ENCODE measurements around the gene UBE2Z. TPM values are rescaled to one million over a fixed set of nuclear protein-coding genes. Genes with fewer than 3 reads are reported as not detected.
"Not testable (repeated sequence)": the region's sequence is repeated elsewhere in the genome, so short reads cannot be mapped to it uniquely, and the experiment has no call there.

Gene UBE2Z
- 10 to 100 TPM; 61.8 to 62.4 TPM for total RNA-seq

- ChIA-PET CTCF (interaction anchor here (0.9 to 2.9 kb wide), 6 partner anchors 10 to 125 kb away, joined by 4 to 15 read pairs (median 7); partner anchors contain the start of gene ATP5MC1), POLR2A (interaction anchor here (0.6 to 2.9 kb wide), 11 partner anchors 9 to 454 kb away, joined by 3 to 46 read pairs (median 5); partner anchors contain the start of genes ATP5MC1 and SNF8)
- Mint-ChIP-seq H3K27me3 (ENCODE audit: low read depth) (no peaks in the 10 kb centered on the region), H3K9me3 (ENCODE audit: insufficient read depth) (no peaks in the 10 kb centered on the region), H3K4me1 (ENCODE audit: low read depth) (peaks cover 49% of the 10 kb centered on the region), H3K27ac (peak within 1 kb of the TSS; percentile 97), H3K4me3 (peak within 1 kb of the TSS; percentile 99), H3K36me3 (ENCODE audit: low read depth) (peaks cover 38% of the 10 kb centered on the region)
- DNase-seq (peak; percentile 91), ATAC-seq (peak; percentile 90)
Measured at GRCh38 chr17:48908047-48908843, at the start of gene UBE2Z. UBE2Z (plus strand) TSS chr17:48908407; CDS start chr17:48908504, 97 bp downstream.

- no peaks in the 10 kb centered on the region for H3K27me3 Mint-ChIP-seq (ENCODE audit: low read depth)
- H3K27ac Mint-ChIP-seq = no peak overlapping the region
- H3K4me3 Mint-ChIP-seq = no peak overlapping the region
- ChIA-PET CTCF (interaction anchor here (0.6 to 33.4 kb wide), 6 partner anchors 8 to 49 kb away, joined by 3 to 756 read pairs (median 6); partner anchors contain the start of gene TTLL6), POLR2A (no interaction called here)
- H3K4me1 Mint-ChIP-seq (ENCODE audit: low read depth) = peaks cover 9% of the 10 kb centered on the region
- no peaks in the 10 kb centered on the region for H3K9me3 Mint-ChIP-seq (ENCODE audit: insufficient read depth)
- no peak for DNase-seq
- peaks cover 63% of the 10 kb centered on the region for H3K36me3 Mint-ChIP-seq (ENCODE audit: low read depth)
- no peak for ATAC-seq
Measured at GRCh38 chr17:48860034-48860433, 48.2 kb upstream of the UBE2Z start.

- Mint-ChIP-seq H3K36me3 (ENCODE audit: low read depth) (peaks cover 61% of the 10 kb centered on the region), H3K4me3 (no peak overlapping the region), H3K27ac (no peak overlapping the region), H3K4me1 (ENCODE audit: low read depth) (peaks cover 9% of the 10 kb centered on the region), H3K9me3 (ENCODE audit: insufficient read depth) (no peaks in the 10 kb centered on the region), H3K27me3 (ENCODE audit: low read depth) (no peaks in the 10 kb centered on the region)
- DNase-seq (no peak), ATAC-seq (no peak)
- POLR2A ChIA-PET = no interaction called here
- CTCF ChIA-PET = interaction anchor here (0.6 to 33.4 kb wide), 6 partner anchors 9 to 50 kb away, joined by 3 to 756 read pairs (median 4); partner anchors contain the start of gene TTLL6
Measured at GRCh38 chr17:48860456-48860855, 47.8 kb upstream of the UBE2Z start.

GRCh38 chr17:48868916-48869500 lies 39.2 kb upstream of the UBE2Z start:
- Mint-ChIP-seq H3K27me3 (ENCODE audit: low read depth) (no peaks in the 10 kb centered on the region), H3K36me3 (ENCODE audit: low read depth) (peaks cover 18% of the 10 kb centered on the region), H3K9me3 (ENCODE audit: insufficient read depth) (no peaks in the 10 kb centered on the region), H3K4me1 (ENCODE audit: low read depth) (peaks cover 4% of the 10 kb centered on the region), H3K4me3 (no peak overlapping the region), H3K27ac (no peak overlapping the region)
- ChIA-PET POLR2A (interaction anchor here (0.6 kb wide), 1 partner anchor 28 kb away, joined by 3 read pairs; no protein-coding TSS in a partner anchor), CTCF (interaction anchor here (1.4 to 33.4 kb wide), 3 partner anchors 8 to 58 kb away, joined by 3 to 756 read pairs (median 12); partner anchors contain the start of gene TTLL6)
- DNase-seq = no peak
- no peak for ATAC-seq

DNA sequence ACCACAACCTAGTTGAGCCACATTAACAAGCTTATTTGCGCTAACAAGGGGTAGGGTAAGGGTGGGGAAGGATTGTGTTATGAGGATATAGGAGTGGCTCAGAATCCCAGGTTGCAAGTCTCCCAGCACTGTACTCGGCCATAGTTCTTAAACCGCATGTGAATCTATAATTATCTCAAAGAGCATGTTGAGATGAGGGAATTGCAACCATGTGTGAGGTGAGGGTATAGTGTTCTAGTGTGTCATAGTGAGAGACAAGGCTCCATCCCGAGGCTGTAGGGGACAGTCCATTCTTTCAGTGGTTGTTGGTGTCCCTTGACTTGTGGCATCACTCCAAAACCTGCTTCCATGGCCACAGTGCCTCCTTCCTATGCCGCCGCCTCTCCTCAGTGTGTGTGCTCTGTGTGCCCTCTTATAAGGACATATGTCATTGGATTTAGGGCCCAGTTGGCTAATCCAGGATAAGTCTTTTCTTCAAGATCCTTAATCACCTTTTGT lies 38.3 kb upstream of the UBE2Z start:
- H3K4me3 Mint-ChIP-seq = no peak overlapping the region
- peaks cover 1% of the 10 kb centered on the region for H3K27me3 Mint-ChIP-seq (ENCODE audit: low read depth)
- no peaks in the 10 kb centered on the region for H3K9me3 Mint-ChIP-seq (ENCODE audit: insufficient read depth)
- peaks cover 10% of the 10 kb centered on the region for H3K36me3 Mint-ChIP-seq (ENCODE audit: low read depth)
- H3K27ac Mint-ChIP-seq = no peak overlapping the region
- CTCF ChIA-PET = interaction anchor here (1.4 to 33.4 kb wide), 3 partner anchors 9 to 59 kb away, joined by 3 to 756 read pairs (median 12); partner anchors contain the start of gene TTLL6
- ATAC-seq (no peak), DNase-seq (no peak)
- peaks cover 4% of the 10 kb centered on the region for H3K4me1 Mint-ChIP-seq (ENCODE audit: low read depth)
- POLR2A ChIA-PET = no interaction called here

DNA sequence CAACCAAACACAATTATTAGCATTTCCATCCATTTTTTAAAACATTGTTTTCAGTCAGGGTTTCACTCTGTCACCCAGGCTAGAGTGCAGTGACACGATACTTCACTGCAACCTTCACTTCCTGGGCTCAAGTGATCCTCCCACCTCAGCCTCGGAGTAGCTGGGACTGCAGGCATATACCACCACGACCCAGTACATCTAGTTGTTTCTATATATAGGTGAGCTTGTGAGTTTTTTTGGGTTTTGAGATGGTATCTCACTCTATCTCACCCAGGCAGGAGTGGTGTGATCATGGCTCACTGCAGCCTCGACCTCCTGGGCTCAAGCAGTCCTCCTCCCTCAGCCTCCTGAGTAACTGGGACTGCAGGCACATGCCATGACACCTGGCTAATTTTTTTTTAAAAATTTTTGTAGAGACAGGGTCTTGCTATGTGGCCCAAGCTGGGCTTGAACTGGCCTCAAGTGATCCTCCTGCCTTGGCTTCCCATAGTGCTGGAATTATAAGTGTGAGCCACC lies 37.1 kb upstream of the UBE2Z start:
- DNase-seq (no peak), ATAC-seq (peak; percentile 23)
- POLR2A ChIA-PET = interaction anchor here (0.6 to 1.1 kb wide), 3 partner anchors 35 to 146 kb away, joined by 3 read pairs; partner anchors contain the start of gene UBE2Z

GRCh38 chr17:48871551-48872351 lies 36.5 kb upstream of the UBE2Z start:
- peaks cover 6% of the 10 kb centered on the region for H3K27me3 Mint-ChIP-seq (ENCODE audit: low read depth)
- ChIA-PET POLR2A (no interaction called here), CTCF (interaction anchor here (1.0 to 33.4 kb wide), 4 partner anchors 7 to 200 kb away, joined by 4 to 756 read pairs (median 8); partner anchors contain the start of gene TTLL6)
- H3K9me3 Mint-ChIP-seq (ENCODE audit: insufficient read depth) = no peaks in the 10 kb centered on the region
- H3K4me1 Mint-ChIP-seq (ENCODE audit: low read depth) = peaks cover 4% of the 10 kb centered on the region
- H3K27ac Mint-ChIP-seq = peak overlapping the region; percentile 18
- ATAC-seq (no peak), DNase-seq (no peak)
- H3K4me3 Mint-ChIP-seq = no peak overlapping the region
- H3K36me3 Mint-ChIP-seq (ENCODE audit: low read depth) = no peaks in the 10 kb centered on the region

More for the DNA sequence above, 37.1 kb upstream of the UBE2Z start:
- Mint-ChIP-seq H3K36me3 (ENCODE audit: low read depth) (peaks cover 3% of the 10 kb centered on the region), H3K9me3 (ENCODE audit: insufficient read depth) (no peaks in the 10 kb centered on the region), H3K4me1 (ENCODE audit: low read depth) (peaks cover 4% of the 10 kb centered on the region), H3K4me3 (no peak overlapping the region), H3K27ac (peak overlapping the region; percentile 23), H3K27me3 (ENCODE audit: low read depth) (peaks cover 3% of the 10 kb centered on the region)
- CTCF ChIA-PET = interaction anchor here (1.0 to 33.4 kb wide), 5 partner anchors 8 to 199 kb away, joined by 3 to 756 read pairs (median 4); partner anchors contain the start of gene TTLL6

DNA sequence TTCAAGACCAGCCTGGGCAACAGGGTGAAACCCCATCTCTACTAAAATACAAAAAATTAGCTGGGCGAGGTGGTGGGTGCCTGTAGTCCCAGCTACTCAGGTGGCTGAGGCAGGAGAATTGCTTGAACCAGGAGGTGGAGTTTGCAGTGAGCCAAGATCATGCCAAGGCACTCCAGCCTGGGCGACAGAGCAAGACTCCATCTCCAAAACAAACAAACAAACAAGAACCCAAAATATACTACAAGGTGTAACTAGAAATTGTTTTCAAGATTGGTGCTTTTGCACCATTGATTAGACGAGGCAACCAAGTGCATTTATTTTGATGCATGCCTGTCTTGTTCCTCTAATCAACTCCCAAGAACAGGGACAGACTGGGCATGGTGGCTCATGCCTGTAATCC lies 35.8 kb upstream of the UBE2Z start:
- DNase-seq; H3K9me3 Mint-ChIP-seq (ENCODE audit: insufficient read depth); H3K27me3 Mint-ChIP-seq (ENCODE audit: low read depth); POLR2A ChIA-PET; ATAC-seq; H3K27ac Mint-ChIP-seq; H3K36me3 Mint-ChIP-seq (ENCODE audit: low read depth); H3K4me3 Mint-ChIP-seq; H3K4me1 Mint-ChIP-seq (ENCODE audit: low read depth): not testable (repeated sequence)
- CTCF ChIA-PET = interaction anchor here (3.5 to 33.4 kb wide), 2 partner anchors 12 to 62 kb away, joined by 17 to 756 read pairs; partner anchors contain the start of gene TTLL6

DNA sequence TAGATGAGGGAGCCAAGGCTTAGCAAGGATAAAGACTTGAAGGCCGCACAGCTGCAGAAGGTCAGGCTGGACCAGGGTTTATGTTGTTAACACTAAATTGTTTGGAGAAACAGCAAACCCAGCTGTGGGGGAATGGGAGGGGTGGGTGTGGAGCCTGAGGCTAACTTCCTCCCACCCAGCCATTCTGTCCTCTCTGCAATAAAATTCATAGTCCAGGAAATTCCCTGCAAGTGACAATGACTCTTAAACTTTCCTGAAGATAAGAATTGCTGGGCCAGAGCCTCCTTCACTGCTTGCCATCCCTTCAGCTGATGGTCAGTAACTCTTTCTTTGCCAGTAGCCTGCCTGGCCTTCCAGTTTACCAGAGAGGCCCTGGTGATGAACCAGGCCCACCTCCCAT lies 35.0 kb upstream of the UBE2Z start:
- Mint-ChIP-seq H3K36me3 (ENCODE audit: low read depth) (no peaks in the 10 kb centered on the region), H3K4me1 (ENCODE audit: low read depth) (peaks cover 9% of the 10 kb centered on the region), H3K9me3 (ENCODE audit: insufficient read depth) (no peaks in the 10 kb centered on the region), H3K4me3 (no peak overlapping the region), H3K27me3 (ENCODE audit: low read depth) (peaks cover 6% of the 10 kb centered on the region), H3K27ac (no peak overlapping the region)
- no peak for DNase-seq
- ChIA-PET CTCF (interaction anchor here (0.8 to 33.4 kb wide), 5 partner anchors 11 to 149 kb away, joined by 3 to 756 read pairs (median 9); partner anchors contain the start of genes ATP5MC1 and TTLL6), POLR2A (no interaction called here)
- no peak for ATAC-seq

- H3K4me1 Mint-ChIP-seq (ENCODE audit: low read depth) = peaks cover 9% of the 10 kb centered on the region
- CTCF ChIA-PET = interaction anchor here (0.7 to 33.4 kb wide), 6 partner anchors 11 to 236 kb away, joined by 3 to 756 read pairs (median 6); partner anchors contain the start of genes ATP5MC1 and TTLL6
- no peaks in the 10 kb centered on the region for H3K9me3 Mint-ChIP-seq (ENCODE audit: insufficient read depth)
- H3K27me3 Mint-ChIP-seq (ENCODE audit: low read depth) = peaks cover 6% of the 10 kb centered on the region
- POLR2A ChIA-PET = no interaction called here
- no peak for ATAC-seq
- no peak overlapping the region for H3K27ac Mint-ChIP-seq
- no peaks in the 10 kb centered on the region for H3K36me3 Mint-ChIP-seq (ENCODE audit: low read depth)
- no peak for DNase-seq
- H3K4me3 Mint-ChIP-seq = no peak overlapping the region
Measured at GRCh38 chr17:48873696-48874443, 34.3 kb upstream of the UBE2Z start.
